Measurements from ENCODE around the gene MCCD1. TPM values are rescaled to one million over a fixed set of nuclear protein-coding genes. Genes with fewer than 3 reads are reported as not detected.

The MCCD1 gene
- total and polyA plus RNA-seq, 2 of the 13 experiments (the other 11 are each of a cell fraction or from before 2014, with no cell fraction given) = 0.15 TPM; not detected in 1

DNA sequence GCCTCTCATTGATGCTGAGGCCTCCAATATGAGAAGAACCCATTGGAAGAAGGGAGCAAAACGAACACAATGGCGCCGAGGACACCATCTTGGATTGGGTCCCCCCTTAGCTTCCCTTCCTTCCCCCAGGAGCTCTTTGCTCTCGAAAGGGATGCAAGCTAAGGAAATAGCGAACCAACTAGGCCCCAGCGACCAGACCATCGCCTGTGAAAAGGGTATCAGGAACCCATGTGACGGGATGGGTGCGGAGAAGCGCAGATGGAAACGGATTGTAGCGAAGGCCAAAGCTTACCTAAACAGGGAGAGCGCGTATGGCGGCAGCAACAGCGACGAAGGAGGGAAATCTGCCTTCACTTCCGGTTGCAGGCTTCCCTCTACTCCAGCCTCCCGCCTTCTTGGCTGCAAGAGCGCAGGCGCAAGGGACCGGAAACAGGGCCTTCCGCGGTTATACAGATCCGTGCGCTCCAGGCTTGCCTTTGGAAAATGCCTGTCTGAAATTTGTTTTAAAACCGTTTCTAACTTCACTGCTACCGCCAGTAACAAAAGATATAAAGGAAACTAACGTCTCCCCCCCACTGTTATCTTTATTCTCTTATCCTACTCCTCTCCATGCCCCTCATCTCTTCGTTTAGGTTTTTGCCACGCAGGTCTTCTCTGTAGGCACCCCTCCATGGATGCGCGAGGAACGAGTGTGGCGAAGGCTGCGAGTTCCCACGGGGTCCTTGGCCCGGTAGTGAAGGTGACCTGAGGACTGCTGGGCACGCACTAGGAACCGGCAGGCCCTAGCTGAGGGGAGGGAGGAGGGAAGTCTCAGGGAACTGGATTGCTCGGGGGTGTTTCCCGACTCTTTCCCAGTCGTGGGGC is 13.1 kb downstream of the MCCD1 start, which contains the start of gene DDX39B (continued):
- TF ChIP-seq, protein P1, sequence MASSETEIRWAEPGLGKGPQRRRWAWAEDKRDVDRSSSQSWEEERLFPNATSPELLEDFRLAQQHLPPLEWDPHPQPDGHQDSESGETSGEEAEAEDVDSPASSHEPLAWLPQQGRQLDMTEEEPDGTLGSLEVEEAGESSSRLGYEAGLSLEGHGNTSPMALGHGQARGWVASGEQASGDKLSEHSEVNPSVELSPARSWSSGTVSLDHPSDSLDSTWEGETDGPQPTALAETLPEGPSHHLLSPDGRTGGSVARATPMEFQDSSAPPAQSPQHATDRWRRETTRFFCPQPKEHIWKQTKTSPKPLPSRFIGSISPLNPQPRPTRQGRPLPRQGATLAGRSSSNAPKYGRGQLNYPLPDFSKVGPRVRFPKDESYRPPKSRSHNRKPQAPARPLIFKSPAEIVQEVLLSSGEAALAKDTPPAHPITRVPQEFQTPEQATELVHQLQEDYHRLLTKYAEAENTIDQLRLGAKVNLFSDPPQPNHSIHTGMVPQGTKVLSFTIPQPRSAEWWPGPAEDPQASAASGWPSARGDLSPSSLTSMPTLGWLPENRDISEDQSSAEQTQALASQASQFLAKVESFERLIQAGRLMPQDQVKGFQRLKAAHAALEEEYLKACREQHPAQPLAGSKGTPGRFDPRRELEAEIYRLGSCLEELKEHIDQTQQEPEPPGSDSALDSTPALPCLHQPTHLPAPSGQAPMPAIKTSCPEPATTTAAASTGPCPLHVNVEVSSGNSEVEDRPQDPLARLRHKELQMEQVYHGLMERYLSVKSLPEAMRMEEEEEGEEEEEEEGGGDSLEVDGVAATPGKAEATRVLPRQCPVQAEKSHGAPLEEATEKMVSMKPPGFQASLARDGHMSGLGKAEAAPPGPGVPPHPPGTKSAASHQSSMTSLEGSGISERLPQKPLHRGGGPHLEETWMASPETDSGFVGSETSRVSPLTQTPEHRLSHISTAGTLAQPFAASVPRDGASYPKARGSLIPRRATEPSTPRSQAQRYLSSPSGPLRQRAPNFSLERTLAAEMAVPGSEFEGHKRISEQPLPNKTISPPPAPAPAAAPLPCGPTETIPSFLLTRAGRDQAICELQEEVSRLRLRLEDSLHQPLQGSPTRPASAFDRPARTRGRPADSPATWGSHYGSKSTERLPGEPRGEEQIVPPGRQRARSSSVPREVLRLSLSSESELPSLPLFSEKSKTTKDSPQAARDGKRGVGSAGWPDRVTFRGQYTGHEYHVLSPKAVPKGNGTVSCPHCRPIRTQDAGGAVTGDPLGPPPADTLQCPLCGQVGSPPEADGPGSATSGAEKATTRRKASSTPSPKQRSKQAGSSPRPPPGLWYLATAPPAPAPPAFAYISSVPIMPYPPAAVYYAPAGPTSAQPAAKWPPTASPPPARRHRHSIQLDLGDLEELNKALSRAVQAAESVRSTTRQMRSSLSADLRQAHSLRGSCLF (CRISPR knock-in tag; IDR thresholded peaks at IDR 0.05; ENCODE audit: borderline replicate concordance) = peak; percentile 58; the same call in 1 of the 2 replicates
- TF ChIP-seq SP4 (CRISPR knock-in tag; IDR thresholded peaks at IDR 0.05) (peak; percentile 78), MBD4 (IDR thresholded peaks at IDR 0.05; ENCODE audit: borderline replicate concordance, low read length) (no peak), SMYD3 (CRISPR knock-in tag; IDR thresholded peaks at IDR 0.05) (peak; percentile 86; the same call in 1 of the 2 replicates), ZNF850 (CRISPR knock-in tag; conservative IDR thresholded peaks at IDR 0.05) (no peak), THYN1 (CRISPR knock-in tag; IDR thresholded peaks at IDR 0.05; ENCODE audit: borderline replicate concordance, low read depth) (no peak), SMC3 (IDR thresholded peaks at IDR 0.05; ENCODE audit: low read length) (no peak), KDM6A (CRISPR knock-in tag; IDR thresholded peaks at IDR 0.05; ENCODE audit: low read depth) (no peak), ZKSCAN8 (CRISPR knock-in tag; IDR thresholded peaks at IDR 0.05; ENCODE audit: borderline replicate concordance) (peak; percentile 74; the same call in 1 of the 2 replicates), ZC3H13 (CRISPR knock-in tag; IDR thresholded peaks at IDR 0.05) (peak; percentile 65), ZNF382 (CRISPR knock-in tag; IDR thresholded peaks at IDR 0.05; ENCODE audit: borderline replicate concordance) (no peak), GATAD1 (CRISPR knock-in tag; IDR thresholded peaks at IDR 0.05) (peak; percentile 89), ZMAT3 (CRISPR knock-in tag; conservative IDR thresholded peaks at IDR 0.05) (no peak), NFIC (IDR thresholded peaks at IDR 0.05; ENCODE audit: low read length) (peak; percentile 83), ZNF564 (CRISPR knock-in tag; IDR thresholded peaks at IDR 0.05) (peak; percentile 96), SALL1 (CRISPR knock-in tag; IDR thresholded peaks at IDR 0.05) (peak; percentile 77), ATRX (CRISPR knock-in tag; IDR thresholded peaks at IDR 0.05; ENCODE audit: borderline replicate concordance) (no peak), KDM5B (CRISPR knock-in tag; IDR thresholded peaks at IDR 0.05; ENCODE audit: borderline replicate concordance) (peak; percentile 96)
- TF ChIP-seq, protein P2, sequence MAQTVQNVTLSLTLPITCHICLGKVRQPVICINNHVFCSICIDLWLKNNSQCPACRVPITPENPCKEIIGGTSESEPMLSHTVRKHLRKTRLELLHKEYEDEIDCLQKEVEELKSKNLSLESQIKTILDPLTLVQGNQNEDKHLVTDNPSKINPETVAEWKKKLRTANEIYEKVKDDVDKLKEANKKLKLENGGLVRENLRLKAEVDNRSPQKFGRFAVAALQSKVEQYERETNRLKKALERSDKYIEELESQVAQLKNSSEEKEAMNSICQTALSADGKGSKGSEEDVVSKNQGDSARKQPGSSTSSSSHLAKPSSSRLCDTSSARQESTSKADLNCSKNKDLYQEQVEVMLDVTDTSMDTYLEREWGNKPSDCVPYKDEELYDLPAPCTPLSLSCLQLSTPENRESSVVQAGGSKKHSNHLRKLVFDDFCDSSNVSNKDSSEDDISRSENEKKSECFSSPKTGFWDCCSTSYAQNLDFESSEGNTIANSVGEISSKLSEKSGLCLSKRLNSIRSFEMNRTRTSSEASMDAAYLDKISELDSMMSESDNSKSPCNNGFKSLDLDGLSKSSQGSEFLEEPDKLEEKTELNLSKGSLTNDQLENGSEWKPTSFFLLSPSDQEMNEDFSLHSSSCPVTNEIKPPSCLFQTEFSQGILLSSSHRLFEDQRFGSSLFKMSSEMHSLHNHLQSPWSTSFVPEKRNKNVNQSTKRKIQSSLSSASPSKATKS (CRISPR knock-in tag; IDR thresholded peaks at IDR 0.05) = 0 out of 2 replicates have a peak, but pooled peaks have one; percentile 82
- TF ChIP-seq, protein P3, sequence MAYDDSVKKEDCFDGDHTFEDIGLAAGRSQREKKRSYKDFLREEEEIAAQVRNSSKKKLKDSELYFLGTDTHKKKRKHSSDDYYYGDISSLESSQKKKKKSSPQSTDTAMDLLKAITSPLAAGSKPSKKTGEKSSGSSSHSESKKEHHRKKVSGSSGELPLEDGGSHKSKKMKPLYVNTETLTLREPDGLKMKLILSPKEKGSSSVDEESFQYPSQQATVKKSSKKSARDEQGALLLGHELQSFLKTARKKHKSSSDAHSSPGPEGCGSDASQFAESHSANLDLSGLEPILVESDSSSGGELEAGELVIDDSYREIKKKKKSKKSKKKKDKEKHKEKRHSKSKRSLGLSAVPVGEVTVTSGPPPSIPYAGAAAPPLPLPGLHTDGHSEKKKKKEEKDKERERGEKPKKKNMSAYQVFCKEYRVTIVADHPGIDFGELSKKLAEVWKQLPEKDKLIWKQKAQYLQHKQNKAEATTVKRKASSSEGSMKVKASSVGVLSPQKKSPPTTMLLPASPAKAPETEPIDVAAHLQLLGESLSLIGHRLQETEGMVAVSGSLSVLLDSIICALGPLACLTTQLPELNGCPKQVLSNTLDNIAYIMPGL (CRISPR knock-in tag; IDR thresholded peaks at IDR 0.05; ENCODE audit: borderline replicate concordance in 1 of 2, low read depth in 1 of 2) = peak; percentile 95 to 96

Data from HepG2 (cell line).